ENCODE data around the gene TACSTD2. TPM values are rescaled to one million over a fixed set of nuclear protein-coding genes. Genes with fewer than 3 reads are reported as not detected.

Gene TACSTD2
- total RNA-seq, 2 experiments from 2014 or later, result not detected

- Histone ChIP-seq H4K20me1 (ENCODE audit: insufficient read depth, low read length) (no peaks in the 10 kb centered on the region), H3K79me2 (ENCODE audit: insufficient read depth, low read depth, low read length) (no peaks in the 10 kb centered on the region), H3K4me1 (ENCODE audit: insufficient read depth, low read length, poor library complexity, severe bottlenecking) (no peaks in the 10 kb centered on the region), H2AFZ (ENCODE audit: low read length) (no peak overlapping the region), H3K4me2 (ENCODE audit: low read length) (no peak overlapping the region), H3K4me3 (ENCODE audit: low read depth, low read length, poor library complexity, severe bottlenecking) (no peak overlapping the region), H3K36me3 (ENCODE audit: insufficient read depth, low read length) (no peaks in the 10 kb centered on the region), H3K9me3 (ENCODE audit: low read length) (no peaks in the 10 kb centered on the region), H3K27ac (ENCODE audit: low read depth, low read length, poor library complexity, severe bottlenecking) (no peak overlapping the region), H3K9me2 (ENCODE audit: insufficient read depth, low read length) (no peaks in the 10 kb centered on the region)
- BruUV-seq (replicated peaks), result no TSS peak
- no peak for TF ChIP-seq CTCF (conservative IDR thresholded peaks at IDR 0.05; ENCODE audit: low read length)
- no peak for TF ChIP-seq EZH2phosphoT487 (IDR thresholded peaks at IDR 0.05; ENCODE audit: borderline replicate concordance, low read depth, low read length)
- no peak for DNase-seq (ENCODE audit: low spot score)
- CTCF ChIA-PET (ENCODE audit: unreplicated experiment), result no interaction called here
- POLR2A ChIA-PET, result no interaction called here
- intact Hi-C loops (cut with micrococcal nuclease; ENCODE audit: unreplicated experiment), result no loop called here
Observed at GRCh38 chr1:58588396-58588795, 11.3 kb upstream of the TACSTD2 start.

GRCh38 chr1:58587667-58588066, 10.6 kb upstream of the TACSTD2 start:
- intact Hi-C loops (cut with micrococcal nuclease; ENCODE audit: unreplicated experiment), result no loop called here
- H3K9me3 ChIP-seq (ENCODE audit: low read length), result no peaks in the 10 kb centered on the region
- POLR2A ChIA-PET, result no interaction called here
- H3K27ac ChIP-seq (ENCODE audit: low read depth, low read length, poor library complexity, severe bottlenecking), result no peak overlapping the region
- TF ChIP-seq CTCF (conservative IDR thresholded peaks at IDR 0.05; ENCODE audit: low read length) (no peak), EZH2phosphoT487 (IDR thresholded peaks at IDR 0.05; ENCODE audit: borderline replicate concordance, low read depth, low read length) (no peak)
- H3K9me2 ChIP-seq (ENCODE audit: insufficient read depth, low read length), result no peaks in the 10 kb centered on the region
- DNase-seq (ENCODE audit: low spot score), result no peak
- no peak overlapping the region for H3K4me3 ChIP-seq (ENCODE audit: low read depth, low read length, poor library complexity, severe bottlenecking)
- CTCF ChIA-PET (ENCODE audit: unreplicated experiment), result no interaction called here
- no peak overlapping the region for H3K4me2 ChIP-seq (ENCODE audit: low read length)
- H3K4me1 ChIP-seq (ENCODE audit: insufficient read depth, low read length, poor library complexity, severe bottlenecking), result no peaks in the 10 kb centered on the region
- no peaks in the 10 kb centered on the region for H4K20me1 ChIP-seq (ENCODE audit: insufficient read depth, low read length)
- no peak overlapping the region for H2AFZ ChIP-seq (ENCODE audit: low read length)
- no TSS peak for BruUV-seq (replicated peaks)
- no peaks in the 10 kb centered on the region for H3K36me3 ChIP-seq (ENCODE audit: insufficient read depth, low read length)
- no peaks in the 10 kb centered on the region for H3K79me2 ChIP-seq (ENCODE audit: insufficient read depth, low read depth, low read length)

GRCh38 chr1:58586271-58586670, 9.2 kb upstream of the TACSTD2 start:
- ChIA-PET CTCF (ENCODE audit: unreplicated experiment) (no interaction called here), POLR2A (no interaction called here)
- DNase-seq (ENCODE audit: low spot score), result no peak
- Histone ChIP-seq H3K79me2 (ENCODE audit: insufficient read depth, low read depth, low read length) (no peaks in the 10 kb centered on the region), H3K27ac (ENCODE audit: low read depth, low read length, poor library complexity, severe bottlenecking) (no peak overlapping the region), H2AFZ (ENCODE audit: low read length) (no peak overlapping the region), H3K4me2 (ENCODE audit: low read length) (no peak overlapping the region), H3K36me3 (ENCODE audit: insufficient read depth, low read length) (no peaks in the 10 kb centered on the region), H3K4me1 (ENCODE audit: insufficient read depth, low read length, poor library complexity, severe bottlenecking) (no peaks in the 10 kb centered on the region), H3K9me2 (ENCODE audit: insufficient read depth, low read length) (no peaks in the 10 kb centered on the region), H4K20me1 (ENCODE audit: insufficient read depth, low read length) (no peaks in the 10 kb centered on the region), H3K4me3 (ENCODE audit: low read depth, low read length, poor library complexity, severe bottlenecking) (no peak overlapping the region), H3K9me3 (ENCODE audit: low read length) (no peaks in the 10 kb centered on the region)
- no TSS peak for BruUV-seq (replicated peaks)
- intact Hi-C loops (cut with micrococcal nuclease; ENCODE audit: unreplicated experiment), result no loop called here
- TF ChIP-seq EZH2phosphoT487 (IDR thresholded peaks at IDR 0.05; ENCODE audit: borderline replicate concordance, low read depth, low read length) (no peak), CTCF (conservative IDR thresholded peaks at IDR 0.05; ENCODE audit: low read length) (no peak)
